K562 (cell line): ENCODE data around the gene KSR2. TPM values are rescaled to one million over a fixed set of nuclear protein-coding genes. Genes with fewer than 3 reads are reported as not detected.

Experiments used
- ATAC-seq: fragments of 200-7000 bp; cut with Tn5 transposase; 3 replicates; pipeline ENCODE4 v1.9.1; 2020; ENCODE audit warnings: moderate library complexity
- BruUV-seq: library from RNA; stranded (reverse); fragments of 400-500 nt; replicated peaks from 2 replicates; lab custom pipeline; 2021; lab: Mats Ljungman, UMichigan
- CTCF ChIA-PET: fragments of 300-600 bp; formaldehyde crosslinking; extraction: SDS; loops from one replicate; lab custom pipeline; 2021; ENCODE audit warnings: low intra/inter-chr PET ratio; lab: Yijun Ruan, JAX
- POLR2A ChIA-PET: fragments of 300-600, 350-650 bp; sonication (Branson Sonifier 250); formaldehyde crosslinking; extraction: SDS; loops from one replicate; lab custom pipeline; 2021; ENCODE audit warnings: antibody characterized with exemption, inconsistent platforms; lab: Yijun Ruan, JAX
- DNase-seq, 4 experiments: peaks; one replicate each; pipeline versions ENCODE4 v3.0.0 to v3.0.0-alpha.2; 2011 to 2018; ENCODE audit warnings: low spot score in 3 of 4, mixed read lengths in 3 of 4; ENCODE audit errors: extremely low read depth in 1 of 4
- FAIRE-seq: peaks from 2 replicates; lab custom pipeline; 2011; peaks lifted over from hg19 to GRCh38; lab: Jason Lieb, UNC
- H2AFZ ChIP-seq: 2 replicates; pipeline ENCODE4 v1.6.0; 2011; ENCODE audit warnings: low read depth, low read length, control low read depth, inconsistent platforms
- H3K27ac ChIP-seq: fragments of 200-600 bp; 3 replicates; pipeline ENCODE4 v1.8.0; 2011; ENCODE audit warnings: low read depth, mild to moderate bottlenecking, control low read depth, inconsistent platforms, low read length, moderate library complexity, mixed read lengths; ENCODE audit errors: extremely low read depth
- H3K27me3 ChIP-seq, 2 experiments: fragments of 300-600 bp in 1 of 2; 2 replicates in 1 of 2; 3 replicates in 1 of 2; pipeline versions ENCODE4 v1.6.0 to v1.8.0; 2011; ENCODE audit warnings: inconsistent platforms in 2 of 2, low read length in 2 of 2, mild to moderate bottlenecking in 1 of 2, mixed read lengths in 1 of 2, moderate library complexity in 1 of 2; ENCODE audit not compliant: control insufficient read depth in 2 of 2, insufficient read depth in 2 of 2
- H3K36me3 ChIP-seq: fragments of 300-600 bp; 3 replicates; pipeline ENCODE4 v1.8.0; 2011; ENCODE audit warnings: mild to moderate bottlenecking, low read length, inconsistent platforms; ENCODE audit not compliant: control insufficient read depth, insufficient read depth
- H3K4me1 ChIP-seq, 2 experiments: fragments of 200-600 bp in 1 of 2; replicated peaks in 1 of 2; 2 replicates in 1 of 2; 3 replicates in 1 of 2; pipeline versions ENCODE4 v1.5.1 to v1.8.0; 2011; ENCODE audit warnings: inconsistent platforms in 2 of 2, low read length in 2 of 2, mild to moderate bottlenecking in 1 of 2, mixed read lengths in 1 of 2, moderate library complexity in 1 of 2; ENCODE audit not compliant: control insufficient read depth in 2 of 2, insufficient read depth in 2 of 2
- H3K4me2 ChIP-seq: 2 replicates; pipeline ENCODE4 v1.6.1; 2011; ENCODE audit warnings: low read length, control low read depth, inconsistent platforms, mixed read lengths; ENCODE audit not compliant: insufficient read depth
- H3K4me3 ChIP-seq: fragments of 200-600 bp; sonication (generic), shearing (Covaris generic); 2 replicates; pipeline ENCODE4 v1.5.1; 2016; ENCODE audit warnings: control low read depth, inconsistent platforms
- H3K79me2 ChIP-seq: fragments of 200-600 bp; 3 replicates; pipeline ENCODE4 v1.8.0; 2011; ENCODE audit warnings: low read length, inconsistent platforms; ENCODE audit not compliant: control insufficient read depth, insufficient read depth
- H3K9ac ChIP-seq, 2 experiments: 2 replicates each; pipeline versions ENCODE4 v1.6.0 to v1.6.1; 2011; ENCODE audit warnings: low read depth in 2 of 2, low read length in 2 of 2, control low read depth in 1 of 2, inconsistent platforms in 1 of 2, mild to moderate bottlenecking in 1 of 2, mixed read lengths in 1 of 2; ENCODE audit not compliant: insufficient read depth in 1 of 2
- H3K9me1 ChIP-seq: one replicate; pipeline ENCODE4 v1.6.0; 2011; ENCODE audit warnings: inconsistent platforms, mild to moderate bottlenecking, low read length, moderate library complexity; ENCODE audit not compliant: control insufficient read depth, insufficient read depth
- H3K9me3 ChIP-seq: replicated peaks from 2 replicates; pipeline ENCODE4 v1.5.1; 2011; ENCODE audit warnings: low read depth, low read length, inconsistent platforms; ENCODE audit not compliant: control insufficient read depth, insufficient read depth
- H4K20me1 ChIP-seq: replicated peaks from 2 replicates; pipeline ENCODE4 v1.6.1; 2011; ENCODE audit warnings: low read length, inconsistent platforms, mixed read lengths; ENCODE audit not compliant: control insufficient read depth, insufficient read depth
- GTF2F1 ChIP-seq: IDR thresholded peaks from 2 replicates; pipeline ENCODE4 v1.6.1; 2011; ENCODE audit warnings: low read depth, low read length, improper control_type of control experiment
- PATZ1 ChIP-seq: fragments of 250-450 bp; sonication (Bioruptor Pico); IDR thresholded peaks from 2 replicates; pipeline ENCODE4 v1.5.0; 2020; ENCODE audit warnings: mild to moderate bottlenecking, borderline replicate concordance
- ZBTB8A ChIP-seq: fragments of 450-650 bp; IDR thresholded peaks from 2 replicates; pipeline ENCODE4 v1.6.1; 2018; ENCODE audit warnings: mild to moderate bottlenecking, moderate library complexity; ENCODE audit not compliant: partially characterized antibody
- ZFPM2 ChIP-seq: fragments of 250-450 bp; sonication (Bioruptor Pico); IDR thresholded peaks from 2 replicates; pipeline ENCODE4 v1.5.1; 2022; ENCODE audit warnings: mild to moderate bottlenecking
- WGBS: fragments of 100-300 bp; shearing (Covaris generic); methylation state at CpG from one replicate; pipeline ENCODE4 v1.1.6; 2016; ENCODE audit warnings: low coverage, mixed read lengths; ENCODE audit not compliant: insufficient coverage; ENCODE audit errors: missing lambda C conversion rate; 5-methylcytosine and 5-hydroxymethylcytosine counted together
- in situ Hi-C: fragments of 300-500 bp; cut with MboI; formaldehyde crosslinking; loops from 4 replicates; pipeline ENCODE4 v1.15.0; 2018; ENCODE audit warnings: inconsistent platforms, mixed read lengths
- intact Hi-C: fragments of 100-400 bp; cut with micrococcal nuclease; formaldehyde crosslinking; loops from 2 replicates; pipeline ENCODE4 v1.14.2; 2022
- polyA plus RNA-seq, 8 experiments: library from polyadenylated mRNA; depleted of rRNA in 4 of 8; stranded (reverse) in 5 of 8; unstranded in 3 of 8; fragments of >200 nt; fragmentation: Nextera tagmentation in 2 of 8; fragmentation: Illumina TruSeq in 1 of 8; extraction: Ambion mirVana in 2 of 8; extraction: Trizol in 1 of 8; gene quantifications; 2 replicates each; pipeline versions ENCODE4 v1.2.1 to v1.2.3, GENCODE V29; 2011 to 2014; ENCODE audit warnings: inconsistent platforms in 1 of 8, missing spikeins in 1 of 8
- total RNA-seq, 7 experiments: library from RNA; depleted of rRNA in 6 of 7; stranded (reverse); fragments of >200 nt in 6 of 7; fragmentation: Illumina TruSeq in 2 of 7; extraction: Trizol in 2 of 7; gene quantifications; 2 replicates each; pipeline versions ENCODE4 v1.2.1 to v1.2.3, GENCODE V29; 2011 to 2021; ENCODE audit warnings: low replicate concordance in 1 of 7

Gene KSR2
- total and polyA plus RNA-seq, 9 of the 15 experiments (the other 6 are each of a cell fraction or from before 2014, with no cell fraction given), result not detected

GRCh38 chr12:117540011-117540410 lies 428.8 kb downstream of the KSR2 start:
- peaks cover 0 to 4% of the 10 kb centered on the region in 2 experiments; a peak in 1 of 5 replicates for H3K27me3 ChIP-seq
- 0% methylated on average over 5 of the region's 5 CpGs for WGBS
- no TSS peak for BruUV-seq
- in situ Hi-C loops, result no loop called here
- no peaks in the 10 kb centered on the region for H3K9me1 ChIP-seq
- H3K4me2 ChIP-seq, result no peak overlapping the region
- DNase-seq (no peak), ATAC-seq (no peak)
- no peak overlapping the region for H3K9ac ChIP-seq
- no peaks in the 10 kb centered on the region for H4K20me1 ChIP-seq
- no peak overlapping the region for H2AFZ ChIP-seq
- POLR2A ChIA-PET, result no interaction called here
- intact Hi-C loops, result no loop called here
- TF ChIP-seq ZBTB8A (no peak), GTF2F1 (no peak), PATZ1 (CRISPR knock-in tag) (no peak), ZFPM2 (CRISPR knock-in tag) (no peak)
- TF ChIP-seq, all 486 proteins: peak for 0
- CTCF ChIA-PET, result no interaction called here
- Histone ChIP-seq H3K27ac (no peak overlapping the region), H3K4me1 (no peaks in the 10 kb centered on the region), H3K79me2 (no peaks in the 10 kb centered on the region), H3K36me3 (no peaks in the 10 kb centered on the region), H3K9me3 (no peaks in the 10 kb centered on the region), H3K4me3 (no peak overlapping the region)
- FAIRE-seq, result no peak
